Neural crest cell (in vitro differentiated cells): ENCODE data around the gene SNX6. TPM values are rescaled to one million over a fixed set of nuclear protein-coding genes. Genes with fewer than 3 reads are reported as not detected.
"Not testable (repeated sequence)": the region's sequence is repeated elsewhere in the genome, so short reads cannot be mapped to it uniquely, and the experiment has no call there.

ENCODE experiments used
- DNase-seq: peaks from one replicate; pipeline ENCODE4 v3.0.0; 2021; ENCODE audit warnings: low read depth, mixed read lengths, low spot score
- H3K27ac Mint-ChIP-seq: one replicate; pipeline ENCODE4 v1.8.0; 2021; ENCODE audit warnings: mild to moderate bottlenecking, mixed read lengths; ENCODE audit not compliant: unreplicated experiment
- H3K27me3 Mint-ChIP-seq: 2 replicates; pipeline ENCODE4 v1.8.0; 2021; ENCODE audit warnings: low read depth, mild to moderate bottlenecking, mixed read lengths
- H3K36me3 Mint-ChIP-seq: 2 replicates; pipeline ENCODE4 v1.8.0; 2021; ENCODE audit warnings: low read depth, mild to moderate bottlenecking, mixed read lengths
- H3K4me1 Mint-ChIP-seq: 2 replicates; pipeline ENCODE4 v1.8.0; 2021; ENCODE audit warnings: mixed read lengths
- H3K4me3 Mint-ChIP-seq: one replicate; pipeline ENCODE4 v1.8.0; 2021; ENCODE audit warnings: mild to moderate bottlenecking, mixed read lengths
- H3K9me3 Mint-ChIP-seq: 2 replicates; pipeline ENCODE4 v1.8.0; 2021; ENCODE audit warnings: mixed read lengths
- CTCF ChIP-seq: fragments of 200-600 bp; sonication (generic); conservative IDR thresholded peaks from 2 replicates; pipeline ENCODE4 v1.5.0; 2021; ENCODE audit warnings: antibody characterized with exemption, mild to moderate bottlenecking
- total RNA-seq: library from RNA; stranded (reverse); gene quantifications from 2 replicates; pipeline ENCODE4 v1.2.1, GENCODE V29; 2021

The SNX6 gene
- total RNA-seq, 1 donor from 2014 or later, result 71.1 TPM

- Mint-ChIP-seq H3K36me3 (peaks cover 4% of the 10 kb centered on the region), H3K4me1 (no peaks in the 10 kb centered on the region), H3K27me3 (no peaks in the 10 kb centered on the region), H3K27ac (no peak overlapping the region), H3K9me3 (no peaks in the 10 kb centered on the region), H3K4me3 (no peak overlapping the region)
- no peak for DNase-seq
- no peak for TF ChIP-seq CTCF
Observed at GRCh38 chr14:34582117-34582680, 47.7 kb downstream of the SNX6 start.

- Mint-ChIP-seq H3K36me3 (peaks cover 4% of the 10 kb centered on the region), H3K4me1 (no peaks in the 10 kb centered on the region), H3K4me3 (no peak overlapping the region), H3K27ac (no peak overlapping the region), H3K9me3 (no peaks in the 10 kb centered on the region), H3K27me3 (no peaks in the 10 kb centered on the region)
- no peak for DNase-seq
- TF ChIP-seq CTCF, result no peak
Observed at GRCh38 chr14:34580381-34580780, 49.6 kb downstream of the SNX6 start.

- DNase-seq, result no peak
- Mint-ChIP-seq H3K27me3 (no peaks in the 10 kb centered on the region), H3K27ac (no peak overlapping the region), H3K4me3 (no peak overlapping the region), H3K4me1 (no peaks in the 10 kb centered on the region), H3K36me3 (peaks cover 8% of the 10 kb centered on the region), H3K9me3 (no peaks in the 10 kb centered on the region)
- TF ChIP-seq CTCF, result no peak
Observed at GRCh38 chr14:34571771-34572170, 58.2 kb downstream of the SNX6 start.

GRCh38 chr14:34569750-34570149 is 60.2 kb downstream of the SNX6 start:
- H3K27me3 Mint-ChIP-seq, result no peaks in the 10 kb centered on the region
- no peak overlapping the region for H3K27ac Mint-ChIP-seq
- H3K4me1 Mint-ChIP-seq, result no peaks in the 10 kb centered on the region
- no peak for TF ChIP-seq CTCF
- H3K9me3 Mint-ChIP-seq, result no peaks in the 10 kb centered on the region
- no peak overlapping the region for H3K4me3 Mint-ChIP-seq
- peaks cover 8% of the 10 kb centered on the region for H3K36me3 Mint-ChIP-seq
- no peak for DNase-seq

GRCh38 chr14:34568803-34569202 is 61.1 kb downstream of the SNX6 start:
- no peak for DNase-seq
- H3K4me3 Mint-ChIP-seq, result no peak overlapping the region
- no peaks in the 10 kb centered on the region for H3K4me1 Mint-ChIP-seq
- H3K36me3 Mint-ChIP-seq, result peaks cover 8% of the 10 kb centered on the region
- no peaks in the 10 kb centered on the region for H3K9me3 Mint-ChIP-seq
- no peak overlapping the region for H3K27ac Mint-ChIP-seq
- H3K27me3 Mint-ChIP-seq, result no peaks in the 10 kb centered on the region
- no peak for TF ChIP-seq CTCF

GRCh38 chr14:34562776-34563150 is 67.2 kb downstream of the SNX6 start:
- Mint-ChIP-seq H3K27me3 (no peaks in the 10 kb centered on the region), H3K27ac (no peak overlapping the region), H3K9me3 (no peaks in the 10 kb centered on the region), H3K4me1 (no peaks in the 10 kb centered on the region), H3K36me3 (peaks cover 1% of the 10 kb centered on the region), H3K4me3 (no peak overlapping the region)
- TF ChIP-seq CTCF, result no peak
- no peak for DNase-seq

- DNase-seq, H3K9me3 Mint-ChIP-seq, H3K36me3 Mint-ChIP-seq, H3K4me3 Mint-ChIP-seq, H3K27me3 Mint-ChIP-seq, H3K4me1 Mint-ChIP-seq, H3K27ac Mint-ChIP-seq: not testable (repeated sequence)
Observed at GRCh38 chr14:34562037-34562775, 67.7 kb downstream of the SNX6 start.

GRCh38 chr14:34556498-34556829 is 73.5 kb downstream of the SNX6 start:
- DNase-seq, H3K9me3 Mint-ChIP-seq, H3K27ac Mint-ChIP-seq, H3K4me3 Mint-ChIP-seq, H3K27me3 Mint-ChIP-seq, H3K36me3 Mint-ChIP-seq: not testable (repeated sequence)
- H3K4me1 Mint-ChIP-seq, result peaks cover 16% of the 10 kb centered on the region
